B cell (primary cell): Measurements from ENCODE around the gene FADS1. TPM values are rescaled to one million over a fixed set of nuclear protein-coding genes. Genes with fewer than 3 reads are reported as not detected.

Experiments used
- ATAC-seq: fragments of 200-7000 bp; cut with Tn5 transposase; one replicate; pipeline ENCODE4 v1.10.0; 2021; ENCODE audit warnings: low read depth, mild to moderate bottlenecking, moderate number of reproducible peaks, moderate library complexity
- CTCF ChIA-PET: fragments of 350-600 bp; sonication (Branson Sonifier 250); formaldehyde crosslinking; loops from one replicate; lab custom pipeline; 2021; ENCODE audit warnings: antibody characterized with exemption, inconsistent platforms; lab: Charles Lee
- POLR2A ChIA-PET: fragments of 350-600 bp; sonication (Branson Sonifier 250); formaldehyde crosslinking; loops from one replicate; lab custom pipeline; 2021; ENCODE audit warnings: antibody characterized with exemption; lab: Charles Lee
- DNase-seq: peaks from one replicate; pipeline ENCODE4 v3.0.0; 2013
- H2AFZ ChIP-seq: 2 replicates; pipeline ENCODE4 v1.6.1; 2012; ENCODE audit warnings: mild to moderate bottlenecking, low read depth, low read length; ENCODE audit not compliant: insufficient read depth, poor library complexity, severe bottlenecking
- H3K27ac ChIP-seq, 2 donors: 1 replicate in 1 of 2; 2 replicates in 1 of 2; pipeline ENCODE4 v1.5.1; 2012 to 2013; ENCODE audit warnings: low read length in 2 of 2, mild to moderate bottlenecking in 2 of 2, moderate library complexity in 1 of 2
- H3K27me3 ChIP-seq, 4 experiments: fragments of 200-600 bp in 1 of 4; sonication (generic) in 1 of 4; replicated peaks in 1 of 4; 1 replicate in 2 of 4; 2 replicates in 2 of 4; pipeline versions ENCODE4 v1.6.1 to v1.7.0; 2013 to 2016; ENCODE audit warnings: low read length in 3 of 4, mild to moderate bottlenecking in 2 of 4, mixed read lengths in 1 of 4, moderate library complexity in 1 of 4; ENCODE audit not compliant: insufficient read depth in 4 of 4, control insufficient read depth in 3 of 4; ENCODE audit errors: control extremely low read depth in 1 of 4
- H3K36me3 ChIP-seq, 2 experiments: replicated peaks in 1 of 2; 1 replicate in 1 of 2; 2 replicates in 1 of 2; pipeline versions ENCODE4 v1.6.1 to v1.7.1; 2013; ENCODE audit warnings: low read length in 1 of 2; ENCODE audit not compliant: insufficient read depth in 2 of 2, control insufficient read depth in 1 of 2; ENCODE audit errors: control extremely low read depth in 1 of 2, extremely low read depth in 1 of 2
- H3K4me1 ChIP-seq, 2 donors: fragments of 200-600 bp in 1 of 2; sonication (generic) in 1 of 2; 1 replicate in 1 of 2; 2 replicates in 1 of 2; pipeline versions ENCODE4 v1.5.1 to v1.6.1; 2013 to 2017; ENCODE audit warnings: low read length in 2 of 2; ENCODE audit not compliant: control insufficient read depth in 2 of 2, insufficient read depth in 2 of 2
- H3K4me2 ChIP-seq: replicated peaks from 2 replicates; pipeline ENCODE3; 2012; ENCODE audit warnings: mild to moderate bottlenecking, low read depth, low read length; ENCODE audit not compliant: poor library complexity, severe bottlenecking
- H3K4me3 ChIP-seq, 5 experiments: fragments of 200-600 bp in 1 of 5; sonication (generic) in 1 of 5; 1 replicate in 3 of 5; 2 replicates in 2 of 5; pipeline versions ENCODE4 v1.5.1 to v1.7.0; 2011 to 2016; ENCODE audit warnings: low read length in 4 of 5, mild to moderate bottlenecking in 4 of 5, low read depth in 2 of 5, control low read depth in 1 of 5, moderate library complexity in 1 of 5; ENCODE audit not compliant: insufficient read depth in 1 of 5; ENCODE audit errors: control extremely low read depth in 1 of 5, extremely low read depth in 1 of 5
- H3K79me2 ChIP-seq: fragments of 200-600 bp; sonication (generic); one replicate; pipeline ENCODE4 v1.6.0; 2016; ENCODE audit warnings: low read length; ENCODE audit not compliant: control insufficient read depth, insufficient read depth
- H3K9ac ChIP-seq: fragments of 200-600 bp; sonication (generic); 2 replicates; pipeline ENCODE4 v1.6.1; 2017; ENCODE audit warnings: mild to moderate bottlenecking, low read length, moderate library complexity
- H3K9me3 ChIP-seq, 3 donors: one replicate each; pipeline versions ENCODE4 v1.6.1 to v1.7.1; 2013; ENCODE audit warnings: low read length in 2 of 3; ENCODE audit not compliant: control insufficient read depth in 2 of 3, insufficient read depth in 1 of 3; ENCODE audit errors: control extremely low read depth in 1 of 3
- H4K20me1 ChIP-seq: 2 replicates; pipeline ENCODE4 v1.6.0; 2012; ENCODE audit warnings: mild to moderate bottlenecking, low read length; ENCODE audit not compliant: insufficient read depth, control insufficient read depth, poor library complexity, severe bottlenecking
- H3K27ac Mint-ChIP-seq: one replicate; pipeline ENCODE4 v1.8.0; 2021; ENCODE audit warnings: mixed read lengths
- H3K27me3 Mint-ChIP-seq: one replicate; pipeline ENCODE4 v1.8.0; 2021; ENCODE audit warnings: mixed read lengths
- H3K4me1 Mint-ChIP-seq: one replicate; pipeline ENCODE4 v1.8.0; 2021; ENCODE audit warnings: mixed read lengths
- H3K4me3 Mint-ChIP-seq: one replicate; pipeline ENCODE4 v1.8.0; 2021; ENCODE audit warnings: mixed read lengths
- H3K9me3 Mint-ChIP-seq: one replicate; pipeline ENCODE4 v1.8.0; 2022; ENCODE audit warnings: mixed read lengths; ENCODE audit not compliant: insufficient read depth
- CTCF ChIP-seq: fragments of 200-600 bp; IDR thresholded peaks from one replicate; pipeline ENCODE4 v1.8.0; 2022; ENCODE audit warnings: antibody characterized with exemption, mild to moderate bottlenecking
- EZH2 ChIP-seq: IDR thresholded peaks from 2 replicates; pipeline ENCODE4 v1.6.1; 2012; ENCODE audit warnings: borderline replicate concordance, low read depth, mild to moderate bottlenecking, moderate library complexity, low read length; ENCODE audit not compliant: insufficient read depth, poor library complexity, severe bottlenecking
- WGBS: methylation state at CpG from one replicate; pipeline ENCODE4 v1.1.5; 2013; ENCODE audit warnings: missing lambda C conversion rate; ENCODE audit not compliant: insufficient coverage; 5-methylcytosine and 5-hydroxymethylcytosine counted together
- intact Hi-C: fragments of 100-400 bp; cut with micrococcal nuclease; formaldehyde crosslinking; loops from one replicate; pipeline ENCODE4 v1.10.0; 2022
- polyA minus RNA-seq: library from RNA; depleted of rRNA, polyadenylated mRNA; stranded (reverse); fragments of >200 nt; gene quantifications from 2 replicates; pipeline ENCODE4 v1.2.3, GENCODE V29; 2012
- polyA plus RNA-seq: library from polyadenylated mRNA; depleted of rRNA; stranded (reverse); fragments of >200 nt; gene quantifications from 2 replicates; pipeline ENCODE4 v1.2.3, GENCODE V29; 2012
- total RNA-seq, 2 donors: library from RNA; stranded (reverse); fragments of 120-200 nt in 1 of 2; gene quantifications; 1 replicate in 1 of 2; 2 replicates in 1 of 2; pipeline versions ENCODE4 v1.2.3 to v1.2.4, GENCODE V29; 2013 to 2022

FADS1 gene
- 14.8 and 15.6 TPM in 2 replicates for total RNA-seq
- total RNA-seq (2013), result 1.1 TPM
- 0.39 and 1.8 TPM in 2 replicates for polyA plus RNA-seq
- 2.8 and 4.2 TPM in 2 replicates for polyA minus RNA-seq

- H3K27me3 Mint-ChIP-seq, result no peaks in the 10 kb centered on the region
- intact Hi-C loops, result loop anchor here (1.0 to 5.0 kb wide), 4 partner anchors 10 to 305 kb away; partner anchors contain the start of genes FADS3, FEN1, INCENP and TMEM258
- H3K4me1 ChIP-seq, result peaks cover 9 to 24% of the 10 kb centered on the region in 2 donors
- ChIA-PET CTCF (interaction anchor here (2.5 to 6.1 kb wide), 3 partner anchors 11 to 265 kb away, joined by 8 to 77 read pairs (median 15); partner anchors contain the start of gene FADS2), POLR2A (interaction anchor here (1.2 kb wide), 1 partner anchor 18 kb away, joined by 3 read pairs; no protein-coding TSS in a partner anchor)
- H3K27ac Mint-ChIP-seq, result peak within 1 kb of the TSS; percentile 83
- H3K9me3 Mint-ChIP-seq, result no peaks in the 10 kb centered on the region
- peak within 1 kb of the TSS; percentile 96 for H3K4me3 Mint-ChIP-seq
- H3K4me3 ChIP-seq, result peak within 1 kb of the TSS; percentile 56 to 77 (median 70)
- H2AFZ ChIP-seq, result peak within 1 kb of the TSS; percentile 94
- peaks cover 15% of the 10 kb centered on the region for H3K4me1 Mint-ChIP-seq
- no peak for TF ChIP-seq EZH2
- peak; percentile 53 for TF ChIP-seq CTCF
- H3K27ac ChIP-seq, result no peak within 1 kb of the TSS
- H3K79me2 ChIP-seq, result no peaks in the 10 kb centered on the region
- 1% methylated on average over 68 of the region's 73 CpGs for WGBS
- H3K36me3 ChIP-seq, result no peaks in the 10 kb centered on the region
- peak; percentile 65 for ATAC-seq
- peak within 1 kb of the TSS; percentile 100 for H3K4me2 ChIP-seq
- peaks cover 0 to 6% (median 0%) of the 10 kb centered on the region in 3 donors for H3K9me3 ChIP-seq
- H4K20me1 ChIP-seq, result no peaks in the 10 kb centered on the region
- H3K27me3 ChIP-seq, result peaks cover 0 to 17% (median 4%) of the 10 kb centered on the region in 4 experiments
- peak within 1 kb of the TSS; percentile 84 for H3K9ac ChIP-seq
- peak; percentile 83 for DNase-seq
Measured at GRCh38 chr11:61816736-61817455, at the start of gene FADS1. FADS1 (minus strand) TSS chr11:61817003; CDS start chr11:61816929, 74 bp downstream.
